Amniotic epithelial cell (primary cell): Measurements from ENCODE around the gene PTPRM.
"Not testable (repeated sequence)": the region's sequence is repeated elsewhere in the genome, so short reads cannot be mapped to it uniquely, and the experiment has no call there.

Source experiments
- DNase-seq: peaks from one replicate; pipeline ENCODE4 v3.0.0-alpha.2; 2010; ENCODE audit warnings: low read depth

PTPRM gene

GRCh38 chr18:7950380-7951136 lies 383.4 kb downstream of the PTPRM start:
- DNase-seq: peak; percentile 76

DNA sequence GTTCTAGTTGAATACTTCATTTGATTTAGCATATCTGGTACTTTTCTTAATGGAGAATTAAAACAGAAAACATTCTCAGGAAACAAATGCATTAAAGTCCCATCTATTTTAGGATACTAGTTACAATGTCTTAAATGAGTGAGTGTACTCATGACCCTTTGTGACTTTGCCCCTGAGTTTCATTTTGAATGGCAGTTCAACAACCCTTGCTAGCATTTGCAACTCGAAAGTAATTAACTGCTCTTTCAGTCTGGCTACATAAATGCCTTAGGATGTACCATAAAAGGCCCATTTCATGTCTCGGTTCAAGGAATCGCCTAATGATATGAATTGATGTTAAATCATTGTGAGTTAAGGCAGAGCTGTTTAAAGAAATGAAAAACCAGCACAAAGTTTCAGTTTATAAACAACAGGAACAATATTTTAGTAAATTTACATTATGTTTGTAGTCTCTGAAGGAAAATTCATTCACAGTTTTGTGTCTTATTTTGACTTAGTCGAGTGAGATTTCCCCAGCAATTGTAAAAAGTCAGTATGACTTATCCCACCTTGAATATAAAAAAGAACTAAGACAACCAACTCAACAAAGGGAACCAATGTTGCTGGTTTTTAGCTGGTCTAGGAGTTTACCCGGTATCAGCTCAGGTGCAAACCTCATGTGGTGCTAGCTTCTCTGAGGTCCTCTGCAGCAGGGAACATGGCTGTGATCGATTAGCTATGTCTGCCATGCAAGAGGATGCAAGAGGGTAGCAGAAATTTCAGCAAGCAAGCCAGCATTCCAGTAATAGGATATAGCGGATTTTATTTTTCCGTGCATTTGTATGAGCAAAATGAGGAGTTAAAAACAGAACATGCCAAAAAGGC lies 386.2 kb downstream of the PTPRM start:
- no peak for DNase-seq

DNA sequence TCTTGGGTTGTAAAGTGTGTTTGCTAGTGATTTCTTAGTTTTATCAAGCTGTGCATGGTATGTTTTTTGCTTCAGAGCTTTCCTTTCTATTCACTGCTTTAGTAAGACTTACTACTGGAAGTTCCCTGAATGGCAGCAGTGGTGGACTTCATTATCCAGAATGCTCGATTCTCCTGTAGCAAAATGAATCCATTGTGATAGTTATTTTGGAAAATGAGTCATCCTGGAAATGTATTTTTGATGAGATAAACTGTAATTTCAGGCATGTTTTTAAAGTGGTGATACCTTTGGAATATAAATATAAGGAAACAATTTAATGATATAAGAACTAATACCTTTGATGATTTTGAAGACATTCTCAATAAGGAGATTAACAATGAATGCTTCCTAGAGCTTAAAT lies 387.1 kb downstream of the PTPRM start:
- DNase-seq: peak; percentile 24

GRCh38 chr18:7955175-7955574 lies 388.1 kb downstream of the PTPRM start:
- no peak for DNase-seq

DNA sequence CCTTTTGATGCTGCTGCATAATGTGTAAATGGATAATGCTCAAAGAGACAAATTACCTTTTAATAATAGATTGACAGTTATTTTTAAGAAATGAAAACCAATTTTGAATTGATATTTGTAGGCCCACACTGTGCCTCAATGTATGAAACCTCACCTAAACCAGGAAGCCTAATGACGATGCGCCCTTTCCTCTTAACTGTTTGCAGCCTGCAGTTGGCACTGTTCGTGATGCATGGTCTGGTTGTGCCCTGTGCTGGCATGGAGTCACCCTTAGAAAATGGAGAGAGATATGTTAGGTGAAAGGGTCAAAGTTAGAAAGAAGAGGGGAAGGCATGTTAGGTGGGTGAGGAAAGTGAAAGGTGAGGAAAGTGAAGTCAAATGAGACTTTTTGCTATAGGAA lies 390.2 kb downstream of the PTPRM start:
- DNase-seq: no peak

DNA sequence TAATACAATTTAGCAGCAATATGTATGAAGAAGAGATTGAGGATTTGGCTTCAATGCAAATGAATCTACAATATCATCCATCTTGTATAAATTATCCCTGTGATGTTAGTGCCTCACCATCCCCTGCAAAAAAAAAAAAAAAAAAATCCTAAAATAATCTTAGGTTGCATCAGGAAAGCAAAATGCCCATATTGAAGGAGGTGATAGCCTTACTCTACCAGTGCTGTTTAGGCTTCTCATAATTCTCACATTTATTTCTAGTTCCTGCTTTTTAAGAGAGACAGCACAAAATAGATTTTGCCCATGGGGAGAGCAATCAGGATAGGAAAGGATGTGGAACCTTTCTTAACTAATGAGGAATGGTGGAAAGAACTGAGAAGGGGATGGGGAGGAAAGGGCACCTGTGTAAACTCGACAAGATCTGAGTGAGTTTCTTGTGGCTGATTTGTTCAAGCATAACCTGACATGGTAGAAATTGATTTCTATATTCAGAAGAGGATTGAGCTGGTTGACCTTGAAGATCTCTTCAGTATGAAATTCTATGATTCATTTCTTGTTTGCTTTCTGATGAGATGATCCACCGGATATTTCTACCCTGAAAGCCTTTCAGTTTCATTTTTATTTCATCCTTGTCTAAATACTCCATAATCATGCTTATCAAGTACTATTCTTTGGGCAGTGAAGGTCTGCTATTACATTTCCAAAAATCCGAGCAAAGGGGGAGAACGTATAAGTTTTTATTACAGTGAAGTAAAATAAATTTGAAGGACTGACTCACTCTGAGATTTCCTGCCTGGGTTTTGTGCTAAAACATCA lies 391.2 kb downstream of the PTPRM start:
- DNase-seq: peak; percentile 32

DNA sequence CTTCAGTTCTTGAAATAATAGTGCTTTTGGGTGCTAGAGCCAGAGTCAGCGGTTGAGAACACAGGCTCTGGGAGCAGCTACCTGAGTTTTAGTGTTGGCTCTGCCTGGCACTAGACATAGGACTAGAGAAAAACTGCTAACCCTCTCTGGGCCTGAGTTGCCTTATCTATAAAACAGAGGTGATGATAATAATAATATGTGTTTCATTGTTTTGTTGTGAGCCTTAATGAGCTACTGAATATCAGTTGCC lies 391.7 kb downstream of the PTPRM start:
- DNase-seq: no peak

DNA sequence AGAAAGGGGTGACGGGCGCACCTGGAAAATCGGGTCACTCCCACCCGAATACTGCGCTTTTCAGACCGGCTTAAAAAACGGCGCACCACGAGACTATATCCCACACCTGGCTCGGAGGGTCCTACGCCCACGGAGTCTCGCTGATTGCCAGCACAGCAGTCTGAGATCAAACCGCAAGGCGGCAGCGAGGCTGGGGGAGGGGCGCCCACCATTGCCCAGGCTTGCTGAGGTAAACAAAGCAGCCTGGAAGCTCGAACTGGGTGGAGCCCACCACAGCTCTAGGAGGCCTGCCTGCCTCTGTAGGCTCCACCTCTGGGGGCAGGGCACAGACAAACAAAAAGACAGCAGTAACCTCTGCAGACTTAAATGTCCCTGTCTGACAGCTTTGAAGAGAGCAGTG lies 399.6 kb downstream of the PTPRM start:
- DNase-seq: not testable (repeated sequence)

GRCh38 chr18:7974200-7974874 lies 407.2 kb downstream of the PTPRM start:
- DNase-seq: no peak

DNA sequence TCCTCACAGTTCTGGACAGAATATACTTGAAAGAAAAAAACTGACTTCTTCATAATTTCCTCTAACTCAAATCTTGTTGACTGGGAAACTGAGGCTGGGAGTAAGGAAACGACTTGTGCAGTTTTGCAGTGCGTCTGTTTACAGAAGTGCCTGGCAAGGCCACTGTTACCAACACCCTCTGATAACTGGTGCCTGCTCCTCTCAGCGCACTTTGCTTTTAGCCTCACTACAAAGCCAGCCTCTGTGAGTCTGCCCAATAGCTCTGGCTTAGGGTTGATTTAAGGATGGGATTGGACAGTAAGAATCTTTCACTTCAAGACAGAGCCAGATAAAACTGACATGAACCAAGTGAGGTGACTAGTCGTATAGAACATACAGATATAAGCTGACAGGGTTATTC lies 410.8 kb downstream of the PTPRM start:
- no peak for DNase-seq

DNA sequence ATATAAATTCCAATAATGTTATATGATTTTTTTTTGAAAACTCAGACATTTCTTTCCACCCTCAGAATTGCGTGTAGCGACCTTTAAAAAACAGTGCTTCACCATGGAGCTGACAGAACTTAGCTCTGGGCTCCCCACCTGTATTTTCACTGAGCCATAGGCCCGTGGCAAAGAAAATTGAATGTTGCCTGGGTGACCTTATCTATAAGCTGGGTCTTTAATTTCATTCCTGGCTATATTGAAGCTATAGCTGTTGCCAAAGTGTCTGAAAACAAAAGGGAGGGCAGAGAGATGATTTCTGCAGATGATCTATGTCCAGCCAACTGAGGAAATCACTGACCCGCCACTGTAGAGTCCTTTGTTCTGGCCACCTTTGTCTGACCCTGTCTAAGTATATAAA lies 411.7 kb downstream of the PTPRM start:
- no peak for DNase-seq

DNA sequence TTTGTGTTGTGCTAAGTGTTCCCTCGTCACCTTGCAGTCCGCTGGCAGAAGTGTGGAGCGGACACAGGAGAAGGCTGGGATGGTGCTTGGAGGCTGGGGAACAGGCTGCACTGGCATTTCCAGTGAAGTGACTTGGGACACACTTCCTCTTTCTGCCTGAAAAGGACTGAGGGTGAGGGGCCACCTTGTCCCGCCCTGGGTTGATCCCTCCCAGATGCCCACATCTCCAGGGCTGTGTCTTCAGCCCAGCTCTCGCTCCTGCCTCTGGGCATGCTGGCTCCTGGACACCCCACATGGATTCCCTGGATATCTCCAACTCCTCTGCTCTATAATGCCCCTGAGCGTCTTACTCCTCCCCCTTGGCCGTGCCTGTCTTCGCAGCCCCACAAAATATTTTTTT lies 412.6 kb downstream of the PTPRM start:
- no peak for DNase-seq

DNA sequence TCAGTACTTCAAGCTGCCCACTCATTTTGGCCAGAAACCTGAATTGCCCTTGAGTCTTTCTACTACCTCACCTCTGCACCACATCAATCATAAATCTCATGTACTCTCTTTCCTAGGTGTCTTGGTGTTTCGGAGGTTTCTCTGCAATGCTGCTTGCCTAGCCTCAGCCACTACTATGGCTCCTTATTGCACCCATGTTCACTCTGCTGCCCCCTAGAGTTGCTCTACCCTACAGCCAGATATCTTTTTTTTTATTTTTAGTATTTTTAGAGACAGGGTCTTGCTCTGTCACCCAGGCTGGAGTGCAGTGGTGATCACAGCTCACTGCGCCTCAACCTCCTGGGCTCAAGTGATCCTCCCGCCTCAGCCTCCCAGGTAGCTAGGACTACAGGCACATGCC lies 413.0 kb downstream of the PTPRM start:
- no peak for DNase-seq

DNA sequence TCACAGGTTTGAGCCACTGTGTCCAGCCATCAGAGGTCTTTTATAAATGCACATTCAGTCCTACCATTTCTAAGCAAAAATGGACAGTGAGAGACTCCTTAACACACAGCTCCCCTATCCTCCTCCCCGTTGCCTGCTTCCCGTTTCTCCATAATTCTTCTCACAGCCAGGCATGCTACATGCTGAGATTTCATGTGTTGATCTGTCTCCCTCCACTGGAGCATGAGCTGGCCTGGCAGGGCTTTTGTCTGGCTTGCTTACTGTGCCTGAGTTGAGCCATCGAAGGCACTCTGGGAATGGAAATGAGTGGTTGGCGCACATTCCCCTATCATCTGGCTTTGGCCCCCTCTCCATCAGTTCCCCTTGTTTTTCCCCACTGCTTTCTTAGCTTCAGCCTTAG lies 413.5 kb downstream of the PTPRM start:
- DNase-seq: no peak

- no peak for DNase-seq
Measured at GRCh38 chr18:7982216-7982615, 415.1 kb downstream of the PTPRM start.

- DNase-seq: peak; percentile 83
Measured at GRCh38 chr18:7987284-7987976, 420.3 kb downstream of the PTPRM start.

DNA sequence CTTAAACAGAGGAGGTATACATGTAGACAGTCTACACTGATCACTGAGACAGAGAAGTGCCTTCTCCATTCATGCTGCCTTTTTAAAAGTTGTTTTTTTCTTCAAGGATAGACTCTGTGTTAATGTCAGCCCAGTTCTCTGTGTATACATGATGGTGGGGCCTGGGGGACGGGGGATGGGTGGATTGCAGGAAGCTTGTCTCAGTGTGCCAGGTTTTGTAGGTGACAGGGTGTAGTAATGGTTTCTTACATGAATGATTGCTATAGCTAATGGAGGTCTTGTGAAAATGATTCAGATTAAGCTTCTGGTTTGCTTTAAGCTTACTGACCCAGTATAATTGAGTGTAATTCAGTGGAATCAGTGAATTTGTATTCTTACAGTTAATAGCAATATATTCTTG lies 423.6 kb downstream of the PTPRM start:
- DNase-seq: no peak

GRCh38 chr18:8001711-8002301 lies 434.7 kb downstream of the PTPRM start:
- DNase-seq: no peak

GRCh38 chr18:8003878-8004675 lies 437.0 kb downstream of the PTPRM start:
- DNase-seq: no peak

- DNase-seq: no peak
Measured at GRCh38 chr18:8004792-8005191, 437.7 kb downstream of the PTPRM start.
